CD4-positive, alpha-beta T cell (primary cell): ENCODE data around the gene TCF12. TPM values are rescaled to one million over a fixed set of nuclear protein-coding genes. Genes with fewer than 3 reads are reported as not detected.

Experiments used
- ATAC-seq: fragments of 200-7000 bp; cut with Tn5 transposase; one replicate; pipeline ENCODE4 v1.10.0; 2022; ENCODE audit warnings: mild to moderate bottlenecking; ENCODE audit not compliant: poor library complexity
- CTCF ChIA-PET: fragments of 350-600 bp; sonication (Branson Sonifier 250); formaldehyde crosslinking; loops from one replicate; lab custom pipeline; 2021; ENCODE audit warnings: antibody characterized with exemption, inconsistent platforms; lab: Charles Lee
- POLR2A ChIA-PET: fragments of 350-600 bp; sonication (Branson Sonifier 250); formaldehyde crosslinking; loops from one replicate; lab custom pipeline; 2021; ENCODE audit warnings: antibody characterized with exemption, inconsistent platforms; lab: Charles Lee
- DNase-seq, 14 experiments: peaks; one replicate each; pipeline ENCODE4 v3.0.0-alpha.2; 2013 to 2020; ENCODE audit warnings: mixed read lengths in 2 of 14
- H3K27ac ChIP-seq, 2 donors: one replicate each; pipeline versions ENCODE4 v1.5.1 to v1.7.0; 2013; ENCODE audit warnings: low read length in 2 of 2, low read depth in 1 of 2, mild to moderate bottlenecking in 1 of 2
- H3K27me3 ChIP-seq, 2 experiments: 1 replicate in 1 of 2; 2 replicates in 1 of 2; pipeline versions ENCODE4 v1.6.1 to v1.7.0; 2013; ENCODE audit warnings: low read length in 2 of 2, control low read depth in 1 of 2, mild to moderate bottlenecking in 1 of 2, moderate library complexity in 1 of 2; ENCODE audit not compliant: insufficient read depth in 2 of 2, control insufficient read depth in 1 of 2
- H3K36me3 ChIP-seq: one replicate; pipeline ENCODE4 v1.6.1; 2013; ENCODE audit warnings: low read length, control low read depth; ENCODE audit not compliant: insufficient read depth
- H3K4me1 ChIP-seq: one replicate; pipeline ENCODE4 v1.6.1; 2013; ENCODE audit warnings: low read length, control low read depth; ENCODE audit not compliant: insufficient read depth
- H3K4me3 ChIP-seq: one replicate; pipeline ENCODE4 v1.5.1; 2013; ENCODE audit warnings: mild to moderate bottlenecking, low read length, moderate library complexity
- H3K9me3 ChIP-seq, 2 experiments: 1 replicate in 1 of 2; 2 replicates in 1 of 2; pipeline versions ENCODE4 v1.6.1 to v1.7.0; 2013; ENCODE audit warnings: low read length in 2 of 2, mild to moderate bottlenecking in 2 of 2, control low read depth in 1 of 2, moderate library complexity in 1 of 2; ENCODE audit not compliant: control insufficient read depth in 1 of 2, insufficient read depth in 1 of 2
- H3K27ac Mint-ChIP-seq: one replicate; pipeline ENCODE4 v1.8.0; 2020; ENCODE audit warnings: mixed read lengths
- H3K27me3 Mint-ChIP-seq: one replicate; pipeline ENCODE4 v1.8.0; 2021; ENCODE audit warnings: mixed read lengths
- H3K36me3 Mint-ChIP-seq: one replicate; pipeline ENCODE4 v1.8.0; 2021; ENCODE audit warnings: low read depth, mixed read lengths
- H3K4me1 Mint-ChIP-seq: one replicate; pipeline ENCODE4 v1.8.0; 2021; ENCODE audit warnings: low read depth, mixed read lengths
- H3K4me3 Mint-ChIP-seq: one replicate; pipeline ENCODE4 v1.8.0; 2020; ENCODE audit warnings: mild to moderate bottlenecking, mixed read lengths
- H3K9me3 Mint-ChIP-seq: one replicate; pipeline ENCODE4 v1.8.0; 2020; ENCODE audit warnings: mixed read lengths
- CTCF ChIP-seq: fragments of 200-600 bp; IDR thresholded peaks from one replicate; pipeline ENCODE4 v1.8.0; 2022; ENCODE audit warnings: antibody characterized with exemption, mild to moderate bottlenecking
- intact Hi-C, 2 experiments: fragments of 100-400 bp; cut with DNase I in 1 of 2; cut with micrococcal nuclease in 1 of 2; formaldehyde crosslinking; loops; one replicate each; pipeline versions ENCODE4 v1.15.1 to v1.9.0; 2023 to 2025; cut with DNase I, micrococcal nuclease
- total RNA-seq, 174 experiments: library from RNA in 2 of 174; stranded (reverse) in 2 of 174; gene quantifications; one replicate each; pipeline ENCODE4 v1.2.3 and lab custom pipeline; 2021 to 2026

Gene TCF12
- total RNA-seq, 2 experiments from 2014 or later = 54.0 TPM

GRCh38 chr15:57201578-57201977 lies 283.1 kb downstream of the TCF12 start:
- ChIA-PET POLR2A (no interaction called here), CTCF (no interaction called here)
- no peaks in the 10 kb centered on the region for H3K27me3 Mint-ChIP-seq
- H3K36me3 Mint-ChIP-seq = peaks cover 13% of the 10 kb centered on the region
- H3K4me1 Mint-ChIP-seq = peaks cover 21% of the 10 kb centered on the region
- TF ChIP-seq CTCF = no peak
- no peak overlapping the region for H3K4me3 ChIP-seq
- intact Hi-C loops = no loop called here
- H3K9me3 Mint-ChIP-seq = no peaks in the 10 kb centered on the region
- peaks cover 4% of the 10 kb centered on the region for H3K36me3 ChIP-seq
- ATAC-seq = no peak
- H3K27me3 ChIP-seq = no peaks in the 10 kb centered on the region
- no peaks in the 10 kb centered on the region for H3K9me3 ChIP-seq
- H3K27ac ChIP-seq = no peak overlapping the region
- DNase-seq = no peak
- peak overlapping the region; percentile 11 for H3K27ac Mint-ChIP-seq
- H3K4me3 Mint-ChIP-seq = no peak overlapping the region
- no peaks in the 10 kb centered on the region for H3K4me1 ChIP-seq

GRCh38 chr15:57203906-57204305 lies 285.5 kb downstream of the TCF12 start:
- Mint-ChIP-seq H3K4me3 (no peak overlapping the region), H3K27me3 (no peaks in the 10 kb centered on the region), H3K9me3 (no peaks in the 10 kb centered on the region), H3K27ac (no peak overlapping the region), H3K36me3 (peaks cover 1% of the 10 kb centered on the region), H3K4me1 (peaks cover 14% of the 10 kb centered on the region)
- H3K36me3 ChIP-seq = no peaks in the 10 kb centered on the region
- ChIA-PET CTCF (no interaction called here), POLR2A (no interaction called here)
- H3K27me3 ChIP-seq = no peaks in the 10 kb centered on the region
- no peaks in the 10 kb centered on the region for H3K4me1 ChIP-seq
- H3K27ac ChIP-seq = no peak overlapping the region
- ATAC-seq = no peak
- no peak overlapping the region for H3K4me3 ChIP-seq
- intact Hi-C loops = no loop called here
- no peaks in the 10 kb centered on the region for H3K9me3 ChIP-seq
- no peak for DNase-seq
- TF ChIP-seq CTCF = no peak

DNA sequence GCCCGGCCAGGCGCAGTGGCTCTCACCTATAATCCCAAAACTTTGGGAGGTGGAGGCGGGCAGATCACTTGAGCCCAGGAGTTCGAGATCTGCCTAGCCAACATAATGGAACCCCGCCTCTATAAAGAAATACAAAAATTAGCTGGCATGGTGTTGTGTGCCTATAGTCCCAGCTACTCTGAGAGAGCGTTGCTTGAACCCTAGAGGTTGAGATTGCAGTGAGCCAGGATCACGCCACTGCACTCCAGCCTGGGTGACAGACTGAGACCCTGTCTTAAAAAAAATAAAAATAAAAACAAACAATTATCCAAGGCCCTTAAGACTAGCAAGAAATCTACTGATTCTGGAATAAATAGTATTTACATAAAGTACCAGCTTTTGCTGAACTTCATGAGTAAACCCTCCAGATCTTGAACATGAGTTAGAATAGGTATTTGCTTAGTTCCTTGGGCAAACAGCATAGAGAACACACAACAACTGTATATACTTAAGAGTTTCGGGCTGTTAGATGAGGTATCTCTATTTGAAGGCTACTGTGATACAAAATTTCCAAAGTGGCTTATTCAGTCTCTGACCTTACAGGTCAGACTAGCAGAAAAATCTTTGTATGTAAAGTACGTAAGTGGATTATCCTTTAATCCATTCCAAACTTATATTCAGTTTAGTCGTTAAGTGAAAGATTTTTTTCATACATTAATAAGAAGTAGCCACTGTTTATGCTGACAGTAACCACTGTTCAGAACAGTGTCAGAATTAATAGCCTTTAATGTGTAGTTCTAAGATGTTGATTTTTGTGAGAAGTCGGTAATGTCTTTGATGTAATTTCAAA lies 286.8 kb downstream of the TCF12 start:
- H3K27me3 ChIP-seq = no peaks in the 10 kb centered on the region
- Mint-ChIP-seq H3K27me3 (no peaks in the 10 kb centered on the region), H3K27ac (no peak overlapping the region), H3K36me3 (no peaks in the 10 kb centered on the region), H3K9me3 (no peaks in the 10 kb centered on the region), H3K4me1 (peaks cover 18% of the 10 kb centered on the region), H3K4me3 (no peak overlapping the region)
- no peak for TF ChIP-seq CTCF
- ATAC-seq (no peak), DNase-seq (no peak)
- H3K36me3 ChIP-seq = no peaks in the 10 kb centered on the region
- H3K4me3 ChIP-seq = no peak overlapping the region
- no peaks in the 10 kb centered on the region for H3K9me3 ChIP-seq
- H3K27ac ChIP-seq = no peak overlapping the region
- H3K4me1 ChIP-seq = no peaks in the 10 kb centered on the region
- CTCF ChIA-PET = no interaction called here
- intact Hi-C loops = no loop called here
- POLR2A ChIA-PET = no interaction called here
